DMS153 treated with DMSO at 0.1 percent for 48 hours (cell line): ENCODE data around the gene TAF15.

Experiments
- DNase-seq: peaks from one replicate; lab custom pipeline; 2025; ENCODE audit not compliant: unreplicated experiment; lab: John Stamatoyannopoulos, UW

TAF15 gene

DNA sequence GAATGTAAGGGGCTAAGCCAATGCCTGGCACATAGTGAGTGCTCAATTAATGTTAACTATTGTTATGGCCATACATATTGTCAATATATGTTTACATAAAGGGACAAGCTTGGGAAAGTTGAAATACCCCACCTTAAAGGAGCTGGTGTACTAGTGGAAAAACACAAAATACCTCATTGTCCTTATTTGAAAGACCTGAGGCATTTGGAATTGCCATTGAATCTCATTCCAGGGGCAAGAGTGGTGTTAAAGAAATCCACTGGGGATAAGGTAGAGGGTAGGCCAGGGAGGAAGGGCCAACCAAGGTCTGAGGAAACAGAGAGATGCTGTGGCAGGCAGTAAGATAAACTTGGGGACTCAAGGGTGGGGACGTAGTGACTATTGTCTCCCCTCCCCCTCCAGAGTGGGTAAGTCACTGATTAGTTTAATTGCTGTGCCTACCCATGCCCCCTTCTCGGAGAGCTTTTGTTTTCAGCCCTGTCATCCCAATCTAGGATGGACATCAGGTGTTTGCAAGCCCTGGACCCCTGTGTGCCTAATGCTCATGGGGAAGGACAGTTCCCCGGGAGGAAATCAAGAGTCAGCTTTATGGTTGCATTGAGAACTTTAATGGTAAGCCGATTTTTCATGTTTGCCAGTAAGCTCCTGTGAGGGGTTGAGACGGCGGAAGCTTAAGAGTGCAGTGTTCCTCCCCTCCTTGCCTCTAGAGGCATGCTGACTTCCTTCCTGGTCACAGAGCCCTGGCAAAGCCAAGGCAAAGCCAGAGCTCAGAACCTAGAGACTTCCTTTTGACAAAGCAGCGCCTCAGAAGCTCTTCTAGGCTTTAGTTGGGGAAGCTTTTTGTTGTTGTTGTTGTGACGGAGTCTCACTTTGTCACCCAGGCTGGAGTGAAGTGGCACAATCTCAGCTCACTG, 61.9 kb downstream of the TAF15 start:
- no peak for DNase-seq

DNA sequence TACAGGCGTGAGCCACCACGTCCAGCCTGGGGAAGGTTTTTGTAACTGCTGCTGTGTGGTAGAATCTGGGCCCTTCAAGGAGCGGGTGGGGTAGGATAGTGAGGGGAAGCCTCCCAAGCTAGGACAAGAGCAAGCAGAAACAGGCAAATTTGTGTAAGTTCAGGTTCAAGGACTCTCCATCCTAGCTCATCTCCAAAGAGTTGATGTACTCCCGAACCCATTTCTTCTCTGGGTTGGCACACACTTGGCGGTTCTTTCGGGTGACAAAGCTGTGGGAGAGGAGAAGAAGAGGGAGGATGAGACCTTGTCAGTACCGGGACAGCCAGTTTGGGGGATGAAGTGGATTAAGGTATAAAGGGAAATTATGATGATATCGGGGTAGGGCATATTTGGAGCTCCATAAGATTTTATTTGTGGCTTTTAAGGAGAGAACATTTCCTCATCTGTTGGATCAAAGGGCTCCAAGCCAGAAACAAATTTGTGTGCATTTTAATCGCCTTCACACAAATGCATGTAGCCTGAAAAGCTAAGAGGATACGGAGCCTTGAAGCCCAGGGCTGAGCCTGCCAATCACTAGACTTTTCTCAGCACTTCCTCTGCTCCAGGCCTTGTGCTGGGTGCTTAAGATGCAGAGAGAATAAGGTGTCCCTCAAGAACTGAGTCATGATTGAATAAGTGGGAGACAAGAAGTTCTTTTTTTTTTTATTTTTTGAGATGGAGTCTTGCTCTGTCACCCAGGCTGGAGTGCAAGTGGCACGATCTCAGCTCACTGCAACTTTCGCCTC, 63.1 kb downstream of the TAF15 start:
- DNase-seq = no peak

DNA sequence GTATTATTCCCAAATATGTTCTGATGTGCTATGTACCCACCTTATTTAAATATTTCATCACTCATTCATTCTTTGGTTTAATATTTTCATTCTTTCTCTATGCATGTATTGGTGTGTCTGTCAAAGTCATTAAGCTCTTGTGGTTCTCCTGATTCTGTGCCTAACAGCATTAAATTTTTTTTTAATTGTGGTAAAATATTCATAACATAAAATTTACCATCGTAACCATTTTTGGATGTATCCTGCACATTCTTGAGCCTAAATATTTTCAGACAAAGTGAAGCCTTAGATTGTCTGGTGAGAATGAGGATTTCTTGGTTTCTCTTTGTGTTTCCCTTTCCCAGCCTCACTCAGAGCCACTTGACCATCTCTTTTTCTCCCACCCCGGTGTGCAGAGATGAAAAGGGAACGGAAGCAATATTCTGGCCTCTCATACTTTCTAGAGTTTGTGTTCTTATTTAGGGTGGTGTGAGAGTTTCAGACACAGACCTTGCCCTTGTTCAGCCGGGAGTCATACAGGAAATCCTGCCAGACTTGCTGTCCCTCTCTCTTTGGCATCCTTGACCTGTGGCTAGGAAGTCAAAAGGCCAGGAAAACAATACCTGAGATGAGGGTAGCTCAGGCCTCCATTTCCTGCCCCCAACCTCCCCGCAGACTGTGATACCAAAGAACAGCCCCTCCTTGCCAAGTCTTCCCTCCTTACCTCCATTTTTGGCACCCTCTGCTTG, 66.0 kb downstream of the TAF15 start:
- DNase-seq = no peak

DNA sequence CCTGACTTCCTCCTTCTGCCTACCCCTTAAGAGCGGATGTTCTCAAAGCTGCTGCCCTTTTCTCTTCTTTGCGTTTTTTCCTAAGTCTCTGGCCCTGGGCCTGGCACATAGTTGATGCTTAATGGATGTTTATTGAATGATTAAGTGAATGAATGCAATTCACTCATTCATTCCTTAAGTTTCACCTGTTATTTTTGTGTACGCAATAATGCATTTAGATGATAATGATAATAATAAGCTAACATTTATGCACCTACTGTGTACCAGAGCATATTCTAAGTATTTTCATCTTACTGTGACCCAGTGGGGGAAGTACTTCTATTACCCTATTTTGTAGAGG, 66.5 kb downstream of the TAF15 start:
- no peak for DNase-seq

DNA sequence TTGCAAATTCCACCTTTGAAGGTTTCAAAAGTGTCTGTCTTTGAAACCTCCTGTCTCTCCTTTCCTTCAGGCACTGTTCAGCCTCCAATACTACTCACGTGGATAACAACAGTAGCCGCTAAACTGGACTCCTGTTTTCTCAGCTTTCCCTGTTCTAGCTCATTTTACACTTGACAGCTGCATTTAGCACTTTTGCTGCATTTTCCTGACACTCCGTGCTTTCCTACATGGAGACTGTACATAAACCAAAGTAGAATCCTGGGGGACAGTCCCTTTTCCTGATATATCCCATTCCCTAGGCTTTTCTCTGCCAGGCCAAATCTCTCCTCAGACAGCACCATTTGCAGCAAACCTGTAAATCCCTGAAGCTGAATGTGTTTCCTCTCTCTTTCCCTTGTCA, 67.2 kb downstream of the TAF15 start:
- no peak for DNase-seq

DNA sequence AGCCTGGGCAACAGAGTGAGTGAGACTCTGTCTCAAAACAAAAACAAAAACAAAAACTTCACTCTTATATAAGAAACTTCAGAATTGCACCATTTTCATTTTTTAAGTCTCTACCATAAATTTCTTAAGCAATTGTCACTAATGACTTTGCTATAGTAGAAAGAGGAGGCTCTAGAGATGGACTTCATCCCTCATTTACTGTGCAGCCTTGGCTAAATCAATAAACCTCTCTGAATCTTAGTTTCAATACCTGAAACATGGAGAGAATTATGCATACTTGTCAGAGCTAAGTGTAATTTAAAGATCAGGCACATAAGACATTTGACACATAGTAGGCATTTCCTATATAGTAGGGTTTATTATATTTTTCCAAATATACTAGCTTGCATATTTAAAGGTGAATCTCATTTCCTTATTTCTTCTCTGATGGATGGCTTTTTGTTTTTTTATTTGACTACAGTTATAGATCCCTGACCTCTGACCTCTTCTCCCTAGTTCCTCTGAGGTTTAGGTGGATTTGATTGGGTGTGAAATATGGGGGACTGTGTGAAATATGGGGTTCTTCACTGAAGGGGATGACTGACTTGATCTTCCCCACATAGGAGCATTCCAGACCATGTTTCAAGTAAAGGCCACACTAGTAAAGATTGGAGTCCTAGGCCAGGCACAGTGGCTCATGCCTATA, 68.2 kb downstream of the TAF15 start:
- DNase-seq = no peak

DNA sequence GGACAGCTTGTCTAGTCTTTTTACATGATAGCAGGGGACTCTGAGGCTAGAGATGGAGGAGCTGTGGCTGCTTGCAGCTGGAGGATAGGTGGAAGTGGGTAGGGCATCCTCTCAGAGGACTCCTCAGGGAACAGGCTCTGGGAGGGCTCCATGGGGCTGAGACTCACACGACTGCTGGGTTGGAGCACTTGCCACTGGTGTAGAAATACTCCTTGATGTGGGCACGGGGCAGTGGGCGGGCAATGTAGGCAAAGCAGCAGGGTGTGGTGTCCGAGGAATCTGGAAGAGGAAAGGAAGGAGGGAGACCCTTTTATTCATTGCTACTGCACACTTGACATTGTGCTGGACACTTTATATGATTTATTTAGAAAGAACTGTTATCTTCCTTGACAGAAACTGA, 69.1 kb downstream of the TAF15 start:
- no peak for DNase-seq

DNA sequence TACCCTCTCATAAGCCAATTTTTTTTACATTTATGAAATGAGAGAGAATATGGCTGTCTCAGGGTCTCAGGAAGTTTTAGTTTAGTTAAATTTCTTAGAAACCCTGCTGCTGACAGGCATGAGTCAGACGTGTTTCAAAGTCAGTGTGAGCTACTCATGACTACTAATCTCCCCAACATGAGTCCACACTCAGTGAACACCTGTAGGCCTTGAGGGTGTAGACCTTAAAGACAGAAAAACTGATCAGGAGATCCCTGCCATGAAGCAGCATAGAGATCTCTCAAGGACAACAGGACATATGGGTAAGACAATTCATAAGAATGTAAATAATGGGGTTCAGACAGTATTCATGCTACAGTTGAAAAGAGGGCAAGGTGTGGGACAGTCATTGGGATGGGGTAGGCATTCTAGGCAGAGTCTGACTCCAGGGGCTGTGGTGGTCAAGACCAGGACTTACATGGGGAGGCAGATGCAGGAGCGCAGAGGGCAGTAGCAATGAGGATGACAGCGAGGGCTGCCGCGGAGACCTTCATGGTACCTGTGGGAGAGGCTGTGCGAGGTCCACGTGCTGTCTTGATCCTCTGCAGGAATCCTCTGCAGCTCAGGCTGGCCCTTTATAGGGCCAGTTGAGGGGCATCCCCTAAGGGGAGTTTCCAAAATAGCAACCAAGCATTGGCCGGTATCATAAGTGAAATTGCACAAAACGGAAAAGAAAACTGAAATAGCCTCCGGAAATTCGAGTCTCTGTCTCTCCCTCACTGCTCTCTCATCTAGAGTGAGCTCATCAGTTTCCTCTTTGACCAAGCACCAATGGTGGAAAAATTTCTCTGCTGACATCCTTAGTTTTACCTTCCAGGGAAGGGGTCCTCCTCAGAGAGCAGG, 70.7 kb downstream of the TAF15 start, which contains the start of gene CCL5:
Gene CCL5, minus strand, starts transcription at position 588 of the 882 bp plus-strand sequence.
- DNase-seq = no peak

DNA sequence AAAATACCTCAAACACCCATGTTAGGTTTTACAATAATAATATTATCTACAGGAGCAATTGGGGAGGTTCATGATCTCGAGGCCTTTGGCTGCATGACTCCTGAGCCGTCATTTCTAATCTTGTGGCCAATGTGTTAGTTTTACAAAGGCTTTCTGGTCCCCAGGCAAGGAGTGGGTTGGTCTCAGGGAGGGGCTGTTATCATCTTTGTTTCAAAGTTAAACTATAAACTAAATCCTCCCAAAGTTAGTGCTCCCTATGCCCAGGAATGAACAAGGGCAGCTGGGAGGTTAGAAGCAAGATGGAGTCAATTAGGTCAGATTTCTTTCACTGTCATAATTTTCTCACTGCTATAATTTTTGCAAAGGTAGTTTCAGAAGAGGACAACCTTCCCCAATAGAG, 80.0 kb downstream of the TAF15 start:
- no peak for DNase-seq

DNA sequence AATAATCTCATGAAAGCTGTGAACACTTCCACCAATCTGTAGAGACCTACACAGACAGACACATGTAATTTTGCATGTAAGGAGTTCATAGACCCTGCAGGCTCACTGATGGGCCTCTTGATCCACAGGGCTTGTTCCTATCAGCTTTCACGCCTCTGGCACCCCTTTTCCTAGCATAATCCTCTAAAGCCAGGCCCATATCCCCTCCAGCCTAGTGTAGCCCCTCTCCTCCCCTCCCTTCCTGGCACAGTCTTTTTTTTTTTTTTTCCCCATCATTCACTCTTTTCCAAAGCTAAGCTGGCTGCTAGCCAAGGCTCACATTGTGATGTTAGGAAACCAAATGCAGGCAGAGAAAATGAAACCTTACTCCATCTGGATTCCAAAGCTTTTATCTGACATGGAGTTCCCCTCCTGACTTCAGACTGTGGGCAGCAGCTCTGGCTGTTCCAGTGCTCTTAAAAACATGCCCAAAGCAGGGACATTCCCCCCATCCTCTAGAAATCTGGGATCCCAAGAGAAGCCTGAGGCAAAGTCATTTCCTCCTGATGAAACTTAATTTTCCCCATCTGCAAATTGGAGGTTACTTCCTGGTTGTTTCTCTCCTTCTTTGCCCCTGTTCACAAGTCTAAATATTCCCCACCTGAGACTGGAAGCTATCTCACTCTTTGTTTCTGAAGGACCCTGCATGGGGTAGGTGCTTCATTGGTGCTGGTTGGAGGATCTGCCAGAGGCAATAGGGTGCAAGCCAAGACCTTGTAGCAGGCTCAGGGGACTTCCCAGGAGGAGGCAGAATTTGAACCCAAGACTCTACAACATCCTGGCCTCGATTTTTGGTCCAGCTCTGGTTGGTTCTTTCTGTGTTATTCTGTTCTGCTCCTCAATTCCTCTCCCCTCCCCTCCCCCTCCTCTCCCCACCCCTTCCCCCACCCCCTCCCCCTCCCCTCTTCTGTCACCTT, 80.8 kb downstream of the TAF15 start:
- DNase-seq = no peak

DNA sequence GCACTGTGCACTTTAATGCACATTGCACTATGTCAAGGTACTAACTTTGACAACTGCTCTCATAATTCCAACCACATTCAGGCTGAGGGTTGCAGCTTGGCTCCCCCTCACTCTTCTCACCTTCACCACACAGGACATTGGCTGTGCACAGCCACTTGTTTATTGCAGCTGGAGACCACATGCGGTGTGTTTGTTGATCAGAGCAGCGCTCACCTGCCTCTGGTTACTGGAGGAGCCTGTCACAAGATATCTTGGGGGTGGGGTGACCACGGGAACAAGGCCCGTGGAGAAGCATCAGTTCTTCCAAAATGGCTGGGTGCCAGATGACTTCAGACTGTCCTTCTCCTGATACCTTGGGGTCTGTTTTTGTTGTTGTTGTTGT, 81.5 kb downstream of the TAF15 start:
- no peak for DNase-seq

DNA sequence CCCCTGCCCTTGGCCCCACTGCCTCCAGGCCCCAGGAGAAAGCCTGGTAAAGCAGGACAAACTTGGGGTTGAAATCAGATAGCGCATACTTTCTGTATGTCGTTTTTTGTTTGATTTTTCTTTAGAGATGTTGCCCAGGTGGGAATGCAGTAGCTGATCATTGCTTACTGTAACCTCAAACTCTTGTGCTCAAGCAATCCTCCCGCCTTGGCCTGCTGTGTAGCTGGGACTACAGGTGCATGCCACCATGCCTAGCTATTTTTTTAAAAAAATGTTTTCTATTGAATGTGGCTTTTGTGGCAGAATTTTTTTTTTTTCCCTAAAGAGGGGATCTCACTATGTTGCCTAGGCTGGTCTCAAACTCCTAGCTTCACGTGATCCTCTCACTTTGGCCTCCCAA, 82.0 kb downstream of the TAF15 start:
- no peak for DNase-seq

DNA sequence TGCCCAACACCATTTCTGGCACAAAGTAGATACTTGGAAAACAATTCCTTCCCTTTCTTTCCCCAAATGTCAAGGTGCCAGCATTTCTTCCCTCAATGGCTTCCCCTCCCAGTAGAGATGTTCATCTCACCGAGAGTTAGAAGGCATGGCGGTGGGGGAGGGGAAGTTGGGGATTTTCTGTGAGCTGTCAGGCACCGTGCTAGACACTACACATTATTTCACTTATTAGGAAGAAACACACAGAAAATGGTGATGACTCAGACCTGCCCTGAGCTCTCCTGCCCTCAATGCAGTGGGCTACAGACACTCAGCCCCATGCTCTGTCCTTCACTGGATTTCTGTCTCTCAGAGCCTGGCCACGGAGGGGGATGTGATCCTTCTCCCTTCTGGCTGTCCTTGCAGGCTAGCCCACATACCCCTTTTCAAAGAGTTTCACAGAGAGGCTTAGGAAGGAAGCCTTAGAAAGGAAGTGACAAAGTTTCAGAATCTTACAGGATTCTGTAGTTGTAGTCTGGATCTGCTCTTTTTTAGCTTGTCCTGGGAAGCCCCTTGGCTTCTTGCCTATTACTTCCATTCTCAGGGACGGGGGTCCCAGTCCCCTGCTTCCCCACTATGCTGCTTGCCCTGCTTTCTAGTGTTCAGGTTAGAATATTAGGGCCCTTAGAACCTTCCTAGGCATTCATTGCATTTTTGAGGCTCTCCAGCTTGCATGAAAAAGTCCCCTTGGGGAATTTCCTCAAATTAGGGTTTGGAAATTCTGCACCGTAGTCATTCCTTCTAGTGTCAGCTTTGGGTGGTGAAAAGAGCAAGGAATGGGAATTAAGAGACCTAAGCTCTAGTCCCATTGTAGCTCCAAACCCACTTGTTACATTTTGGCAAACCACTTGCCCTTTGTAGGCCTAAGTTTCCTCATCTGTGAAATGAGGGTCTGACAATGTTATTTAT, 83.1 kb downstream of the TAF15 start:
- no peak for DNase-seq

DNA sequence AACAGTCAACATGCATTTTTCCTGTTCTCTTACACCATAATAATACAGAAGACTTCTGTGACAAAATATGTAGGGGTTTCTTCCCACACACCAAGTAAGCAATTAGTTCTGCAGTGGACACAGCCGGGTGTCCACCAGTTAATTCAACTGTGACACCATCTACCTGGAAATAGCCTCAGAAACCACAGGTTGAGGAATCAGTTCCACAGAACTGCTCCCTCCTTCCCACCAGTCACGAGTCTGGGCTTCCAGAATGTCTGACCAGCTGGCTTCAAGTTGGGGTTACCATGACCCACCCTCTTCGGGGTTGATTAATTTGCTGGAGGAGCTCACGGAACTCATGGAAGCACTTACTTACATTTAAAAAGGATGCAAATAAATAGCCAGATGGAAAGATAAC, 84.5 kb downstream of the TAF15 start:
- no peak for DNase-seq

DNA sequence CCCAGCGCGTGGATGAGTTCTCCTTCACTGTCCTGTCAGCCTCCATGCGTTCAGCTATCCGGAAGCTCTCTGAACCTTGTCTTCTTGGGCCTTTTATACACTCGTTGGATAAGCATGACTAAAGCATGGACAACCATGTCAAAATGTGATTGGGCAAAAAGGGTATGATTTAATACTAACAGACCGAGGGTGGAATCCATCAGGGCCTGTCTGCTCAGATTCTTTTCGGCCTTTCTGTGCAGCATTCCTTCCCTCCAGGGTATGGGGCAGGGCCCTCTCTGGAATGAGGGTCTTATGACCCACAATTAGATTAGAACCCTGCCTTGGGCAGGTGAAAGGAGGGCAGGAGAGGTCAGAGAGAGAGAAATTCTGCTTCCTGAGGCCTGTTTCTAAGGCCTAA, 84.9 kb downstream of the TAF15 start:
- DNase-seq = no peak

DNA sequence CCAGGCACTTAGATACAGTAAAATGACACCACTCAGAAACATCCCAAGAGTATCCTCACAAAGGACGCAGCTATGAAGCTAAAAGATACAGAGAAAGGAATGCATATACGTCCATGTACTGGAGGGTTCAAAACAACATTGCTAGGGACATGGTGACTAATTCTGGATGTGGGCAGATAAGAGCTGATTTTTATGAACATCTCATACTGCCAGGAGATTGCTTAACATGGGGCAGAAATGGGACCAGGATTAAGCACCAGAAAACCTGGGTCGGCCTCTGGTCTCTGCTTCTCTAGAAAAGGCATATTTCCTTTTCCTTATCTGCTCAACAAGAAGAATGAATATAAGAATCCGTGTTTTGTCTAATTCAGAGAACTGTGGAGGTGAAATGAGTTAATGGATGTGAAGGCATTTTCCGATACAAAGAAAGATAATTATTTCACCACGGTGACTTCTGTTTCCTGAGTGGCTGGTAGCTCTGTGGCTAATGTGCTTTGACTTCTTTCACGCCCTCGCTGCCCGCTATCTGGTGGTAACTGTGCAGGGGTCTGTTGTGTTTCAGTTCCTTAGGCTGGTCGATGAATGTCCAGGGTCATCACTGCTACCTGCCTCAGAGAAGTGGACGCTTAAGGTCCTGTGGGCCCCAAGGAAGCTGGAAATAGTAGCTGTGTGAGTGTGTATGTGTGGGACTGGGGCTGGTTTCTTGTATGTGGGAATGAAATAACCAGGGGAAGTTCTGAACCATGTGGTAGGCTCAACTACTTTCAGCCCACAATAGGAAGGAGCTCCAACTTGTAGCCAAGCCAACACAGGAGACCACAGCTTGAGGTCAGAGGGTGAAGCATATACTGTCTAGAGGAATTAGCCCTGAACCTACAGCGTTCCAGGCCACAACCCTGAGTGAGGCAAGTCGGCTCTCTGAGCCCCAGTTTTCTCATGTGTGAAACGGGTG, 86.6 kb downstream of the TAF15 start:
- no peak for DNase-seq
